Neuronal stem cell (in vitro differentiated cells): ENCODE measurements around the gene ROBO1.

ENCODE experiments used
- DNase-seq: peaks from one replicate; pipeline ENCODE4 v3.0.0-alpha.2; 2013; ENCODE audit warnings: low spot score
- H2AFZ ChIP-seq: one replicate; pipeline ENCODE4 v1.6.1; 2013; ENCODE audit warnings: mild to moderate bottlenecking, low read length, inconsistent platforms
- H2AK5ac ChIP-seq: 2 replicates; pipeline ENCODE4 v1.6.1; 2013; ENCODE audit warnings: low read depth, mild to moderate bottlenecking, inconsistent platforms, low read length, moderate library complexity, mixed read lengths
- H2BK120ac ChIP-seq: 2 replicates; pipeline ENCODE4 v1.6.1; 2013; ENCODE audit warnings: low read depth, mild to moderate bottlenecking, inconsistent platforms, low read length, moderate library complexity, mixed read lengths
- H2BK12ac ChIP-seq: one replicate; pipeline ENCODE4 v1.6.1; 2013; ENCODE audit warnings: low read length, inconsistent platforms
- H2BK15ac ChIP-seq: 2 replicates; pipeline ENCODE4 v1.6.1; 2013; ENCODE audit warnings: mild to moderate bottlenecking, low read length, inconsistent platforms, mixed read lengths
- H2BK5ac ChIP-seq: one replicate; pipeline ENCODE4 v1.6.1; 2013; ENCODE audit warnings: inconsistent platforms, mild to moderate bottlenecking, low read length, moderate library complexity
- H3K14ac ChIP-seq: one replicate; pipeline ENCODE4 v1.6.1; 2013; ENCODE audit warnings: low read length, inconsistent platforms
- H3K18ac ChIP-seq: 2 replicates; pipeline ENCODE4 v1.6.1; 2013; ENCODE audit warnings: low read length, inconsistent platforms
- H3K23ac ChIP-seq: 2 replicates; pipeline ENCODE4 v1.6.1; 2013; ENCODE audit warnings: low read depth, mild to moderate bottlenecking, mixed read lengths, low read length, inconsistent platforms; ENCODE audit not compliant: poor library complexity
- H3K27ac ChIP-seq: replicated peaks from 3 replicates; pipeline ENCODE4 v1.5.1; 2013; ENCODE audit warnings: low read length, inconsistent platforms
- H3K27me3 ChIP-seq, 3 experiments: 2 replicates each; pipeline ENCODE4 v1.6.1; 2013; ENCODE audit warnings: low read length in 3 of 3, mild to moderate bottlenecking in 2 of 3, inconsistent platforms in 1 of 3, low read depth in 1 of 3, mixed read lengths in 1 of 3, moderate library complexity in 1 of 3; ENCODE audit not compliant: control insufficient read depth in 3 of 3, insufficient read depth in 3 of 3
- H3K36me3 ChIP-seq, 2 donors: replicated peaks in 1 of 2; 2 replicates each; pipeline ENCODE4 v1.6.1; 2013; ENCODE audit warnings: low read length in 2 of 2; ENCODE audit not compliant: control insufficient read depth in 2 of 2, insufficient read depth in 2 of 2
- H3K4ac ChIP-seq: 2 replicates; pipeline ENCODE4 v1.6.1; 2013; ENCODE audit warnings: inconsistent platforms, mild to moderate bottlenecking, low read length, moderate library complexity
- H3K4me1 ChIP-seq, 2 donors: 1 replicate in 1 of 2; 2 replicates in 1 of 2; pipeline ENCODE4 v1.6.1; 2013; ENCODE audit warnings: low read length in 2 of 2, low read depth in 1 of 2; ENCODE audit not compliant: control insufficient read depth in 2 of 2, insufficient read depth in 1 of 2
- H3K4me2 ChIP-seq: one replicate; pipeline ENCODE4 v1.6.1; 2013; ENCODE audit warnings: mild to moderate bottlenecking, low read length, inconsistent platforms; ENCODE audit not compliant: insufficient read depth, poor library complexity, severe bottlenecking
- H3K4me3 ChIP-seq, 2 donors: 2 replicates each; pipeline ENCODE4 v1.5.1; 2013; ENCODE audit warnings: low read length in 2 of 2, mild to moderate bottlenecking in 2 of 2, inconsistent platforms in 1 of 2, moderate library complexity in 1 of 2
- H3K79me1 ChIP-seq: one replicate; pipeline ENCODE4 v1.6.1; 2013; ENCODE audit warnings: low read depth, mild to moderate bottlenecking, inconsistent platforms, low read length, moderate library complexity
- H3K9ac ChIP-seq: one replicate; pipeline ENCODE4 v1.6.1; 2013; ENCODE audit warnings: mild to moderate bottlenecking, low read depth, low read length, inconsistent platforms; ENCODE audit not compliant: poor library complexity
- H3K9me3 ChIP-seq, 2 donors: replicated peaks in 1 of 2; 2 replicates each; pipeline versions ENCODE3 to v1.6.1; 2013; ENCODE audit warnings: low read length in 2 of 2, mild to moderate bottlenecking in 2 of 2, inconsistent platforms in 1 of 2, low read depth in 1 of 2, mixed read lengths in 1 of 2, moderate library complexity in 1 of 2; ENCODE audit not compliant: control insufficient read depth in 2 of 2, insufficient read depth in 1 of 2
- H4K8ac ChIP-seq: one replicate; pipeline ENCODE4 v1.6.1; 2013; ENCODE audit warnings: low read depth, mild to moderate bottlenecking, inconsistent platforms, low read length, moderate library complexity
- H4K91ac ChIP-seq: one replicate; pipeline ENCODE4 v1.6.1; 2013; ENCODE audit warnings: low read length, low read depth, mild to moderate bottlenecking, inconsistent platforms; ENCODE audit not compliant: poor library complexity
- WGBS, 2 donors: extraction: QIAGEN DNeasy Blood & Tissue Kit; methylation state at CpG; one replicate each; pipeline ENCODE4 v1.1.7; 2013; ENCODE audit warnings: missing lambda C conversion rate in 2 of 2, mixed read lengths in 1 of 2; ENCODE audit not compliant: insufficient read length in 2 of 2, insufficient replicate concordance in 1 of 2; ENCODE audit errors: extremely low coverage in 2 of 2; 5-methylcytosine and 5-hydroxymethylcytosine counted together

ROBO1 gene

GRCh38 chr3:79729096-79729495 lies 38.7 kb downstream of the ROBO1 start:
- Histone ChIP-seq H3K36me3 (no peaks in the 10 kb centered on the region), H3K4me3 (no peak overlapping the region), H2BK12ac (no peak overlapping the region), H3K9ac (no peak overlapping the region), H2BK5ac (no peak overlapping the region), H4K91ac (no peak overlapping the region), H3K27ac (no peak overlapping the region), H2BK120ac (no peak overlapping the region), H3K18ac (no peak overlapping the region), H3K27me3 (no peaks in the 10 kb centered on the region), H2BK15ac (no peak overlapping the region), H3K4me1 (no peaks in the 10 kb centered on the region), H3K14ac (no peak overlapping the region), H3K9me3 (no peaks in the 10 kb centered on the region), H3K23ac (no peak overlapping the region), H4K8ac (no peak overlapping the region), H2AFZ (no peak overlapping the region), H2AK5ac (no peak overlapping the region), H3K4me2 (no peak overlapping the region), H3K4ac (no peak overlapping the region), H3K79me1 (no peaks in the 10 kb centered on the region)
- DNase-seq = no peak
- WGBS, 2 donors = no CpG with 5 or more reads among the region's 2 CpGs

- H2BK120ac ChIP-seq = no peak overlapping the region
- H3K14ac ChIP-seq = no peak overlapping the region
Observed at GRCh38 chr3:79726786-79727185, 41.0 kb downstream of the ROBO1 start.

GRCh38 chr3:79724206-79724605 lies 43.6 kb downstream of the ROBO1 start:
- Histone ChIP-seq H3K23ac (no peak overlapping the region), H3K14ac (no peak overlapping the region), H3K27ac (no peak overlapping the region), H2BK120ac (no peak overlapping the region), H3K9me3 (no peaks in the 10 kb centered on the region), H2AFZ (no peak overlapping the region), H4K8ac (no peak overlapping the region), H4K91ac (no peak overlapping the region), H2AK5ac (no peak overlapping the region), H3K79me1 (no peaks in the 10 kb centered on the region), H3K4ac (no peak overlapping the region), H3K18ac (no peak overlapping the region), H3K36me3 (no peaks in the 10 kb centered on the region), H2BK12ac (no peak overlapping the region), H2BK5ac (no peak overlapping the region), H3K27me3 (no peaks in the 10 kb centered on the region), H3K4me3 (no peak overlapping the region), H3K4me2 (no peak overlapping the region), H2BK15ac (no peak overlapping the region), H3K4me1 (no peaks in the 10 kb centered on the region), H3K9ac (no peak overlapping the region)
- WGBS, 2 donors = no CpG with 5 or more reads among the region's 9 CpGs
- no peak for DNase-seq

More at GRCh38 chr3:79726786-79727185, 41.0 kb downstream of the ROBO1 start:
- no peak overlapping the region for H4K8ac ChIP-seq
- no peak overlapping the region for H3K23ac ChIP-seq
- no peak overlapping the region for H3K4ac ChIP-seq
- H2AK5ac ChIP-seq = no peak overlapping the region
- DNase-seq = no peak
- H3K27ac ChIP-seq = no peak overlapping the region
- no peak overlapping the region for H2BK12ac ChIP-seq
- no peaks in the 10 kb centered on the region for H3K36me3 ChIP-seq
- H3K79me1 ChIP-seq = no peaks in the 10 kb centered on the region
- H3K27me3 ChIP-seq = no peaks in the 10 kb centered on the region
- no peak overlapping the region for H3K4me2 ChIP-seq
- no peaks in the 10 kb centered on the region for H3K4me1 ChIP-seq
- no peak overlapping the region for H2AFZ ChIP-seq
- no peak overlapping the region for H4K91ac ChIP-seq
- H2BK15ac ChIP-seq = no peak overlapping the region
- no peak overlapping the region for H3K18ac ChIP-seq
- no peak overlapping the region for H3K9ac ChIP-seq
- no peak overlapping the region for H2BK5ac ChIP-seq
- H3K4me3 ChIP-seq = no peak overlapping the region
- no CpG with 5 or more reads among the region's 1 CpG for WGBS, 2 donors
- H3K9me3 ChIP-seq = no peaks in the 10 kb centered on the region

- H3K14ac ChIP-seq = no peak overlapping the region
- no peak overlapping the region for H3K18ac ChIP-seq
- no peak overlapping the region for H3K9ac ChIP-seq
- H3K27me3 ChIP-seq = no peaks in the 10 kb centered on the region
- no peak overlapping the region for H2BK15ac ChIP-seq
- H3K36me3 ChIP-seq = no peaks in the 10 kb centered on the region
- no peaks in the 10 kb centered on the region for H3K79me1 ChIP-seq
- H2AK5ac ChIP-seq = no peak overlapping the region
- H4K91ac ChIP-seq = no peak overlapping the region
- H2BK12ac ChIP-seq = no peak overlapping the region
- H3K4me2 ChIP-seq = no peak overlapping the region
- H4K8ac ChIP-seq = no peak overlapping the region
- no peaks in the 10 kb centered on the region for H3K9me3 ChIP-seq
- no peak overlapping the region for H3K4me3 ChIP-seq
- no peak for DNase-seq
- no peak overlapping the region for H3K23ac ChIP-seq
- no peak overlapping the region for H3K4ac ChIP-seq
- no peak overlapping the region for H2BK5ac ChIP-seq
- H2AFZ ChIP-seq = no peak overlapping the region
- H3K4me1 ChIP-seq = no peaks in the 10 kb centered on the region
- no CpG with 5 or more reads among the region's 1 CpG for WGBS, 2 donors
- H2BK120ac ChIP-seq = no peak overlapping the region
- H3K27ac ChIP-seq = no peak overlapping the region
Observed at GRCh38 chr3:79690072-79690471, 77.7 kb downstream of the ROBO1 start.
